Ishikawa (cell line): ENCODE measurements around the gene ACADVL.

Experiments
- CEBPB ChIP-seq: IDR thresholded peaks from 2 replicates; pipeline ENCODE4 v1.6.1; 2012
- CREB1 ChIP-seq: IDR thresholded peaks from 2 replicates; pipeline ENCODE4 v1.6.1; 2012; ENCODE audit warnings: low read depth
- EGR1 ChIP-seq: IDR thresholded peaks from 2 replicates; pipeline ENCODE4 v1.6.1; 2012
- EP300 ChIP-seq: IDR thresholded peaks from 2 replicates; pipeline ENCODE4 v1.6.1; 2012; ENCODE audit warnings: borderline replicate concordance
- FOXM1 ChIP-seq: IDR thresholded peaks from 2 replicates; pipeline ENCODE4 v1.6.1; 2012; ENCODE audit warnings: low read depth, borderline replicate concordance
- NFIC ChIP-seq: IDR thresholded peaks from 2 replicates; pipeline ENCODE4 v1.6.1; 2012
- RAD21 ChIP-seq: IDR thresholded peaks from 2 replicates; pipeline ENCODE4 v1.6.1; 2012; ENCODE audit warnings: low read depth
- TAF1 ChIP-seq: IDR thresholded peaks from 2 replicates; pipeline ENCODE4 v1.6.1; 2012; ENCODE audit warnings: low read depth, mild to moderate bottlenecking
- YY1 ChIP-seq: IDR thresholded peaks from 2 replicates; pipeline ENCODE4 v1.6.1; 2012; ENCODE audit warnings: low read depth
- ZBTB7A ChIP-seq: IDR thresholded peaks from 2 replicates; pipeline ENCODE4 v1.6.1; 2012; ENCODE audit warnings: low read depth
- TF ChIP-seq, protein P1 (sequence below): IDR thresholded peaks from 2 replicates; pipeline ENCODE4 v1.6.1; 2012
- TF ChIP-seq, protein P2 (sequence below): IDR thresholded peaks from 2 replicates; pipeline ENCODE4 v1.6.1; 2012; ENCODE audit warnings: low read depth, mild to moderate bottlenecking
- TF ChIP-seq, protein P3 (sequence below): IDR thresholded peaks from 2 replicates; pipeline ENCODE4 v1.6.1; 2012

DNA sequence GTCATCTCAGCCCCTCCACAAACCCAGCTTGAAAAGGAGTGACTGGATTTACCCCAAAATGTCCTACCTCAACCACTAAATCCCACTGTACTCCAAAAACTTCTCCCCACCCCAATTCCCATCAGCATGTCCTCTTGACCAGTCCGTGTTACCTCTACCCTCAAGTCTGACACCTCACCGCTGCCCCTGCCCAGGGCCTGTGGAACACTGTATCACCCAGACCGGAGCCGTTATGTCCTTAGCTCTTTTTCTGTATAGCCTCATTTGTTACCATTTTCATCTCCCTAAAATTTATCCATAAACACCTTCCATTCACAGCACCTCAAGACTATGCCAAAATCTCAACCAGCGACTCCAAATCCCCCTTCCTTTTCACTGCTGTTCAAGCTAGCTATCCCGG lies 17.1 kb downstream of the ACADVL start:
- TF ChIP-seq CREB1, result no peak
- TF ChIP-seq YY1, result no peak
- TF ChIP-seq, protein P1, sequence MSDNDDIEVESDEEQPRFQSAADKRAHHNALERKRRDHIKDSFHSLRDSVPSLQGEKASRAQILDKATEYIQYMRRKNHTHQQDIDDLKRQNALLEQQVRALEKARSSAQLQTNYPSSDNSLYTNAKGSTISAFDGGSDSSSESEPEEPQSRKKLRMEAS, result no peak
- no peak for TF ChIP-seq CEBPB
- TF ChIP-seq NFIC, result no peak
- no peak for TF ChIP-seq FOXM1
- no peak for TF ChIP-seq EP300
- no peak for TF ChIP-seq ZBTB7A
- TF ChIP-seq, protein P2, sequence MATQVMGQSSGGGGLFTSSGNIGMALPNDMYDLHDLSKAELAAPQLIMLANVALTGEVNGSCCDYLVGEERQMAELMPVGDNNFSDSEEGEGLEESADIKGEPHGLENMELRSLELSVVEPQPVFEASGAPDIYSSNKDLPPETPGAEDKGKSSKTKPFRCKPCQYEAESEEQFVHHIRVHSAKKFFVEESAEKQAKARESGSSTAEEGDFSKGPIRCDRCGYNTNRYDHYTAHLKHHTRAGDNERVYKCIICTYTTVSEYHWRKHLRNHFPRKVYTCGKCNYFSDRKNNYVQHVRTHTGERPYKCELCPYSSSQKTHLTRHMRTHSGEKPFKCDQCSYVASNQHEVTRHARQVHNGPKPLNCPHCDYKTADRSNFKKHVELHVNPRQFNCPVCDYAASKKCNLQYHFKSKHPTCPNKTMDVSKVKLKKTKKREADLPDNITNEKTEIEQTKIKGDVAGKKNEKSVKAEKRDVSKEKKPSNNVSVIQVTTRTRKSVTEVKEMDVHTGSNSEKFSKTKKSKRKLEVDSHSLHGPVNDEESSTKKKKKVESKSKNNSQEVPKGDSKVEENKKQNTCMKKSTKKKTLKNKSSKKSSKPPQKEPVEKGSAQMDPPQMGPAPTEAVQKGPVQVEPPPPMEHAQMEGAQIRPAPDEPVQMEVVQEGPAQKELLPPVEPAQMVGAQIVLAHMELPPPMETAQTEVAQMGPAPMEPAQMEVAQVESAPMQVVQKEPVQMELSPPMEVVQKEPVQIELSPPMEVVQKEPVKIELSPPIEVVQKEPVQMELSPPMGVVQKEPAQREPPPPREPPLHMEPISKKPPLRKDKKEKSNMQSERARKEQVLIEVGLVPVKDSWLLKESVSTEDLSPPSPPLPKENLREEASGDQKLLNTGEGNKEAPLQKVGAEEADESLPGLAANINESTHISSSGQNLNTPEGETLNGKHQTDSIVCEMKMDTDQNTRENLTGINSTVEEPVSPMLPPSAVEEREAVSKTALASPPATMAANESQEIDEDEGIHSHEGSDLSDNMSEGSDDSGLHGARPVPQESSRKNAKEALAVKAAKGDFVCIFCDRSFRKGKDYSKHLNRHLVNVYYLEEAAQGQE, result no peak
- no peak for TF ChIP-seq TAF1
- TF ChIP-seq RAD21, result no peak
- TF ChIP-seq EGR1, result no peak
- TF ChIP-seq, protein P3, sequence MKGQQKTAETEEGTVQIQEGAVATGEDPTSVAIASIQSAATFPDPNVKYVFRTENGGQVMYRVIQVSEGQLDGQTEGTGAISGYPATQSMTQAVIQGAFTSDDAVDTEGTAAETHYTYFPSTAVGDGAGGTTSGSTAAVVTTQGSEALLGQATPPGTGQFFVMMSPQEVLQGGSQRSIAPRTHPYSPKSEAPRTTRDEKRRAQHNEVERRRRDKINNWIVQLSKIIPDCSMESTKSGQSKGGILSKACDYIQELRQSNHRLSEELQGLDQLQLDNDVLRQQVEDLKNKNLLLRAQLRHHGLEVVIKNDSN, result no peak
